Hepatocyte (in vitro differentiated cells): ENCODE measurements around the gene NANOS3. TPM values are rescaled to one million over a fixed set of nuclear protein-coding genes. Genes with fewer than 3 reads are reported as not detected.

Experiments
- microRNA counts: library from miRNA; unstranded; fragments of <30 nt; microRNA quantifications from one replicate; lab custom pipeline; 2017
- microRNA-seq: library from miRNA; unstranded; fragments of <30 nt; microRNA quantifications from one replicate; pipeline ENCODE4, GENCODE V29; 2017
- polyA plus RNA-seq: library from polyadenylated mRNA; unstranded; fragments of >200 nt; fragmentation: Nextera tagmentation; extraction: Ambion mirVana; gene quantifications from 2 replicates; pipeline ENCODE4 v1.2.1, GENCODE V29; 2016
- small RNA-seq: library from RNA; depleted of rRNA; stranded (forward); fragments of <200 nt; gene quantifications from one replicate; pipeline ENCODE3, GENCODE V24; 2014
- total RNA-seq: library from RNA; depleted of rRNA; stranded (reverse); fragments of >200 nt; gene quantifications from 2 replicates; pipeline ENCODE4 v1.2.3, GENCODE V29; 2014

NANOS3 gene
- total and polyA plus RNA-seq, 2 experiments from 2014 or later, result 0.60 to 2.1 TPM

MicroRNAs encoded within 50 kb of the gene (microRNA counts, 767-probe panel; counts per million panel counts)
- not detected for microRNA hsa-miR-181c-5p (lab: Ali Mortazavi, UCI)
- microRNA hsa-miR-23a-3p (lab: Ali Mortazavi, UCI), result 11,179 counts per million, percentile 89 among the panel's probes with 10 or more counts
- 7,840 counts per million, percentile 50 among the panel's probes with 10 or more counts for microRNA hsa-miR-24-3p (lab: Ali Mortazavi, UCI)
- not detected for microRNA hsa-miR-27a-3p (lab: Ali Mortazavi, UCI)

Small RNA genes within 50 kb of the gene (microRNA-seq; reads per million reads assigned to microRNA genes)
- gene MIR181C (1,523 reads per million, percentile 82 among the genes with 10 or more reads in this experiment), gene MIR181D (963 reads per million, percentile 79 among the genes with 10 or more reads in this experiment)

Small RNA genes within 50 kb of the gene (small RNA-seq; reads per million reads assigned to genes)
- gene MIR181C, result 250 reads per million, percentile 98 among the genes with 10 or more reads in this experiment
- 73.1 reads per million, percentile 97 among the genes with 10 or more reads in this experiment for gene MIR181D

Other genes with a start within 250 kb of the NANOS3 start
- gene MRI1, start 112.6 kb upstream of the NANOS3 start, total RNA-seq, result 16.0 and 18.5 TPM in 2 replicates
- 21.9 and 22.8 TPM in 2 replicates for gene MRI1, start 112.6 kb upstream of the NANOS3 start, polyA plus RNA-seq
- 89.2 and 97.0 TPM in 2 replicates for gene C19orf53, start 102.7 kb upstream of the NANOS3 start, total RNA-seq
- gene C19orf53, start 102.7 kb upstream of the NANOS3 start, polyA plus RNA-seq, result 214 and 220 TPM in 2 replicates
- gene ZSWIM4, start 81.7 kb upstream of the NANOS3 start, total RNA-seq, result 3.1 and 3.7 TPM in 2 replicates
- gene ZSWIM4, start 81.7 kb upstream of the NANOS3 start, polyA plus RNA-seq, result 2.8 and 3.5 TPM in 2 replicates
- 2.2 and 14.4 TPM in 2 replicates for gene BRME1, start 29.0 kb downstream of the NANOS3 start, total RNA-seq
- 3.2 and 4.5 TPM in 2 replicates for gene BRME1, start 29.0 kb downstream of the NANOS3 start, polyA plus RNA-seq
- 14.8 and 20.8 TPM in 2 replicates for gene CC2D1A, start 29.1 kb downstream of the NANOS3 start, total RNA-seq
- gene CC2D1A, start 29.1 kb downstream of the NANOS3 start, polyA plus RNA-seq, result 40.9 and 43.3 TPM in 2 replicates
- gene PODNL1, start 61.3 kb downstream of the NANOS3 start, total RNA-seq, result 0.17 TPM in 1 of 2 replicates, not detected in the other
- gene PODNL1, start 61.3 kb downstream of the NANOS3 start, polyA plus RNA-seq, result 2.4 and 3.3 TPM in 2 replicates
- 9.3 and 13.4 TPM in 2 replicates for gene DCAF15, start 75.4 kb downstream of the NANOS3 start, total RNA-seq
- gene DCAF15, start 75.4 kb downstream of the NANOS3 start, polyA plus RNA-seq, result 16.4 and 19.0 TPM in 2 replicates
- 2.2 and 4.2 TPM in 2 replicates for gene RFX1, start 129.2 kb downstream of the NANOS3 start, total RNA-seq
- 2.4 and 4.1 TPM in 2 replicates for gene RFX1, start 129.2 kb downstream of the NANOS3 start, polyA plus RNA-seq
- not detected in 2 replicates for gene RLN3, start 151.0 kb downstream of the NANOS3 start, total RNA-seq
- gene RLN3, start 151.0 kb downstream of the NANOS3 start, polyA plus RNA-seq, result not detected in 2 replicates
- 1.9 and 2.0 TPM in 2 replicates for gene IL27RA, start 154.6 kb downstream of the NANOS3 start, total RNA-seq
- 1.7 and 2.3 TPM in 2 replicates for gene IL27RA, start 154.6 kb downstream of the NANOS3 start, polyA plus RNA-seq
- 2.1 and 2.3 TPM in 2 replicates for gene PALM3, start 184.9 kb downstream of the NANOS3 start, total RNA-seq
- 2.3 and 3.4 TPM in 2 replicates for gene PALM3, start 184.9 kb downstream of the NANOS3 start, polyA plus RNA-seq
- 3.7 and 4.9 TPM in 2 replicates for gene MISP3, start 195.7 kb downstream of the NANOS3 start, total RNA-seq
- 12.5 and 13.1 TPM in 2 replicates for gene MISP3, start 195.7 kb downstream of the NANOS3 start, polyA plus RNA-seq
- gene C19orf67, start 208.6 kb downstream of the NANOS3 start, total RNA-seq, result not detected in 2 replicates
- not detected in 2 replicates for gene C19orf67, start 208.6 kb downstream of the NANOS3 start, polyA plus RNA-seq
- gene SAMD1, start 213.6 kb downstream of the NANOS3 start, total RNA-seq, result 25.6 and 35.8 TPM in 2 replicates
- gene SAMD1, start 213.6 kb downstream of the NANOS3 start, polyA plus RNA-seq, result 44.8 and 45.6 TPM in 2 replicates
- gene PRKACA, start 240.6 kb downstream of the NANOS3 start, total RNA-seq, result 29.0 and 41.5 TPM in 2 replicates
- 12.2 and 13.4 TPM in 2 replicates for gene PRKACA, start 240.6 kb downstream of the NANOS3 start, polyA plus RNA-seq